Activated T-cell treated with anti-CD3 and anti-CD28 coated beads for 24 hours (primary cell): Measurements from ENCODE around the gene CEBPA.

Source experiments
- DNase-seq: peaks from one replicate; pipeline ENCODE4 v3.0.0-alpha.2; 2020; ENCODE audit warnings: low read depth

Gene CEBPA

DNA sequence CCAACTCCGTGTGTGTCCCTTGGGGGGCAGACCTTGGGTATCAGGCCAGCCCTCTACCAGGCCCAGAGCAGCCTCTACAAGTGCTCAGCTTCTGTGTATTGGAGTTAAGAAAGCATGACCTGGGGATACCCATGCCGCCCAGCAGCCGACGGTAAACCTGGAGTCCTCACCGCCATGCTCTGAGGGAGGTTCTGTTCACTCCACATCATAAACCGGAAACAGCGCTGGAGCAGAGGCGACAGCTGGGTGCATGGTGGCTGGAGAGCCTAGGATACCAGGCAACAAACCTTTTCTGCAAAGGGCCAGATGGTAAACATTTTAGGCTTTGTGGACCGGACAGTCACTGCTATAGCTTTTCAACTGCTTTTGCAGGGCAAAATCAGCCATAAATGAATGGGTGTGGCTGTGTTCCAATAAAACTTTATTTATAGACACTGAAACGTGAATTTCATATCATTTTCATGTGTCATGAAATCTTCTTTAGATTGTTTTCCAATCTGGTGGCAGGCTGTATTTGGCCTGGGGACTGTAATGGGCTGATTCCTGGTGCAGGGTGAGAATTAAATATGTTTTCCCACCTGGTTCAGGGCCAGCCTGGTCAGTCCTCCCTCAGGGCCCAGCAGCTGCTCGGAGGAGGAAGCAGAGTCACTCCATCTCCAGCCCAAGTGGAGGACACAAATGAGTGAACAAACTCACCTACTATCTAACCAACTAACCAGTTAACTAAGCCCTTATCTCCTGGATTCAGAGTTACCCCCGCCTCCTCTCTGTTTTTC is 30.9 kb downstream of the CEBPA start:
- no peak for DNase-seq

DNA sequence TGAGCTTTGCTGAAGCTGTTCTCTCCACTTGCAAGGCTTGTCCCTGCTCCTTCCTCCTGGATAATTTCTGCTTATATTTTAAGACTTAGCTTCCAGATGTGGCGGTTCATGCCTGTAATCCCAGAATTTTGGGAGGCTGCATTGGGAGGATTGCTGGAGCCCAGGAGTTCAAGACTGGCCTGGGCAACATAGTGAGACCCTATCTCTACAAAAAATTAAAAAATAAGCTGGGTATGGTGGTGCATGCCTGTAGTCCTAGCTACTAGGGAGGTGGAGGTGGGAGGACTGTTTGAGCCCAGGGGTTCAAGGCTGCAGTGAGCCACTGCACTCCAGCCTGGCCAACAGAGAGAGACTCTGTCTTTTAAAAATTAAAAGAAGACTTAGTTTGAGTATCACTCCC is 31.6 kb downstream of the CEBPA start:
- no peak for DNase-seq

DNA sequence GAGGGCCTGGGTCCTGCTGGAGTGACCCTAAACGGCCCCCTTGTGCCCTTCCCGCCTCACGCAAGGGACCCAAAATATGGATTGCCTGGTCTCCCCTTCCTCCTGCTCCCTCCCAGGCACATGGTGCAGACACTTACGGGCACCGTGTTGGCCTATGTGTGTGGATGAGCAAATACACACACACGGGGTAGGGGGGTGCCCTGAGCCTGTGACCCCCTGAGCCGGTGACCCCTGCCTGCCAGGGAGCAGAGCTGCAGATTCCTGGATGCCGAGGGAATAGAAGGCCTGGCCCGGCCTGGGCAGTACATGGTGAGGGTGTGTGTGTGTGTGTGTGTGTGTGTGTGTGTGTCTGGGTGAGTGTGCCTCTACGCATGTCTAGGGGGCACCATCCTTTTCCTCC is 33.3 kb downstream of the CEBPA start:
- no peak for DNase-seq

DNA sequence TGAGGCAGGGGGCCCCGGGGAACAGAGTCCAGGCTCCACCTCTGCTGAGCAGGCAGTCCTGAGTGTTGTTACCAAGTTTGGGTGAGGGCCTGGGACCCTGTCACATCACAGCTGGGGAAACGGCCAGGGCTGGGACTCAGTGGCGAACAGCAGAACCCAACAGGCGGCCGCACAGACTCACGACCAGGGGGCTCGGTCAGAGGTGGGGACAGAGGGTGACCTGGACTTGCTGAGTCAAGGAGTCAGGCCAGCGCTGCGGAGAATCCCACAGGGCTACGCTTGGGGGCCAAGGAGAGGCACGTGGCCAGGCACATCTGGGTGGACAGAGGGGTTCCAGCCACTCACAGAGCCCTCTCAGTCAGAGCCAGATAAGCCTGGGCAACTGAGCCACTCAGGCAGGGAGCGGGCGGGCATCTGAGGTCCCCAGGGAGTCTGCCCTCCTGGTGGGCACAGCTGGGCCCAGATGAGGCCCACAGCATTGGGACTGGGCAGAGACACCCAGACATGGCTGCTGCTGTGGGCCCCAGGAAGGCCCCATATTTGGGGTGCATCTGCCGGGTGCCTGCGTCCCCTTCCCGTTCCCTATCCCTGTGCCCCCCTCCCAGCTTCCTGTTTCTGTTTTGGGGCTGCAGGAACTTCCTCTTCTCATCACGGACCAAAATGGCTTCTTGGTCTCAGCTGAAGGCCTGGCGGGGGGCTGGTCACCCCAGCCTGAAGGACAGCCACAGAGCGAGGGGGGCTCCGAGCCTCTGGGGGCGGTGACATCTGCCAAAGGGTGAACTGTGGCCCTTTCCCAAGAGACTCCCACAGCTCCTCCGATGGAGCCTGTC is 34.0 kb downstream of the CEBPA start:
- no peak for DNase-seq

DNA sequence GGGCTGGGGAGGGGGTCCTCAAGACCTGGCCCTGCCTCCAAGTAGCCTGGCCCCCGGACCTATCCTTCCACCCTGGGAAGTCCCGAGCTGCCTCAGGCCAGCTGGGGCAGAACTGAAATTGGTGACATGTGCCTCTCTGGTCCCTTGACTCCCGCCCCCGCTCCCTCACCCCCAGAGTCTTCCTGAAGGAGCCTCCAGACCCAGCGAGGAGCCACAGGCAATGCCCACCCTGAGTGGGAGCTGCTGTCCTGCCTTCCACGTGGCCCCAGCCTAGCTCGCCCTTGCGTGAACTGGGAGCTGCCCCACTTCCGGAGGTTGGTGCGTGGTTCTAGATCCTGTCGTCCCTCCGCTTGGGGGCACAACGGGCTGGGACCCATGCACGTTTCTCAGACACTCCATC is 34.6 kb downstream of the CEBPA start:
- DNase-seq, result no peak

DNA sequence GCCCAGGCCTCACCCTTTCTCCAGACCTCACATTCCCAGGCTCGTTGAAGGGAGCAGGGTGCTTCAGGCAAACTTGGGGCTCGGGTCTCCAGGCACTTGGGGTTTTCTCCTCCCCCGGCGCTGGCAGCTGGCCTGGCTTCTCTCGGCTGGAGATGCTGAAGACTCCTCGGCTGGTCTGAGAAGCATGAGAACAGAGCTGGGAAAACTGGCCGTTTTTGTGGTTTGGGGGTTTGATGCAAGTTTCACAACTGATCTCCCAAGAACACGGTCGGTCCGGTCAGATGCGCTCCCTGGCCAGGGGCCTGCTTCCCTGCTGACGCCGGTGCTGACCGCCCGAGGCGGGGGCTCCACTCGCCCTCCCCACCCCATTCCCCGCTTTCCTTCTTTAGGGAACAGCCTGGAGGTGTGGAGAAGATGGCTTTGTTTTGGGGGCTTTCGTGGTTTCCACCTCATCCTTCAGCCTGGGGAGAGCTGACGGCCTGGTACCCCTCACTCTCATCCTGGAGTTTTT is 35.3 kb downstream of the CEBPA start:
- DNase-seq, result no peak

DNA sequence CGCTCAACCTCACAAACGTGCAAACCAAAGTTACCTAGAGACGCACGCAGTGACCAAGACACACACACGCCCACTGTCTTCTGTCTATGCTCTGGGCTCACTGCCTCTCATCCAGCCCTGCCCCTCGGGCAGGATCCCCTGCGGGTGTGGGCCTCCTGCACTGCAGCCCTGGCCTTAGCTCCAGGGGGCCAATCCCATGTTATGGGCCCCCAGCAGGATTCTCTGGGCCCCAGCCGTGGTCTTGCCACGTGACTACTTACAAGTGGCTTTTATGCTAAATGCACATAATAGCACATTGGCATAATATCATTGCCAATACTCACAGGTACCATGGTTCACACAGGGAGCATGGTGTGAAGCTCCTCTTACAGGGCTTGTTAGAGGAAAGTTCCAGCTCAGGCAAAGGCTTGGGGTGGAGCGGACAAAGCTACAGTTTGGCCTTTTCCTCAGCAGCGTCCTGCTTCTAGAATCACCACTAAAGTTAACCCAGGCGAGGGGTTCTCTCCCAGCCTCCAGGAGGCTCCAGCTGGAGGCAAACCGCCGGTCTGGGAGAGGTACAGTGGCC is 37.4 kb downstream of the CEBPA start:
- no peak for DNase-seq

DNA sequence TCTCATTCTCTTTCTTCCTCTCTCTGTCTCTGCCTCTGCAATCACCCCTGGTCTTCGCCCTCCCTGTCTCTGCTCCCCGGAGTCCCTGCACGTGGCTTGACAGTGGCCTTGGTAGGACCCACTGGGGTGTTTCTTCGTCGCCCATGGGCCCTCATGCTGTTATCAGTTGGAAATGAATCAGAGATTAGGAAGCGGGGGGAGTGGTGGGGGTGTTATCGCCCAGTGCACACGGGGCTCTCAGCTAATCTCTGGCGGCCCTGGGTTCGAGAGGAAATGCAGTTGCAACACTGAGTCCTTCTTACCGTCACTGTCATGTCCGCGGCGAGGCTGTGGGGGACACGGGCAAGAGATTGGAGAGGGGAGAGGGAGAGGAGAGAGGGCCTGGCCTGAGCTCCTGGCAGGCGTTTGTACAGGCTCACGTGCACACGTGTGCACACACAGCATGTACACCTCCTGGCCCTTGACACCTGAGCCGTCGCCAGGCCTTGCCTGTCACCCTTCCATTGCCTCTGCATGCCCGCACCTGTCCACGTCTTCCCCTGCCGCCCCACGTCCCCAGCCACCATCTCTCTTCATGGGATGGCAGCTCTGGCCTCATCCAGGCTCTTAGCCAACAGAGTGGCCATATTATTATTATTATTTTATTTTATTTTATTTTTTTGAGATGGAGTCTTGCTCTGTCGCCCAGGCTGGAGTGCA is 38.9 kb downstream of the CEBPA start:
- no peak for DNase-seq

DNA sequence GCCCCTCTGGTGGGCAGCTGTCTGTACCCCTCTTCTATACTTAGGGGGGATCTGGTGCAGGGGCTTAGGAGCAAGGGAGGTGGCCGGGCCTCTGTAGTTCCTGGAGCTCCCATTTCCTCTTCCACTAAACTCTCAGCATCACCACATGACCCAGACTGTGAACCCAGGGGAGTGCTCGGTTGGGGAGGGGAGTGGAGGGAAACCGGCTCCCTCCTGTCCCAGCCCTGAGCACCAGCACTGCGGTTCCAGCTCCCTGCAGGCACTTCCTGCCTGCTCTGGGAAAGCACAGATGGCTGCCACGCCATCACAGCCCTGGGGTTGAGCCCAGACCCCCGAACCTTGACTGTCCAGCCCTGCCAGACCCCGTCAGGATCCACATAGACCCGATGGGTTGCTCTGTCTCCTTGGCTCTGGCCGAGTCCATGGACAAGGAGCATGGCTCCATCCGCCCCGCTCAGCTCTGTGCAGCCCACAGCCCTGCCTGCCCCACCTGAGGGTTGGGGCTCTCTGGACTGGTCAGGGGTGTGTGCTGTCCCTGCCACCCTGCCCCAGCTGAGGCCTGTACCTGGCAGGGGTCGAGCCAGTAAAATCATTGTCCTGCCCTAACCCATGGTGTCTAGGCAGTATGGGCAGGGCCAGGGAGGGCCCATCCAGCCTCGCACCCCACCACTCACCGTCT is 40.7 kb downstream of the CEBPA start:
- no peak for DNase-seq

DNA sequence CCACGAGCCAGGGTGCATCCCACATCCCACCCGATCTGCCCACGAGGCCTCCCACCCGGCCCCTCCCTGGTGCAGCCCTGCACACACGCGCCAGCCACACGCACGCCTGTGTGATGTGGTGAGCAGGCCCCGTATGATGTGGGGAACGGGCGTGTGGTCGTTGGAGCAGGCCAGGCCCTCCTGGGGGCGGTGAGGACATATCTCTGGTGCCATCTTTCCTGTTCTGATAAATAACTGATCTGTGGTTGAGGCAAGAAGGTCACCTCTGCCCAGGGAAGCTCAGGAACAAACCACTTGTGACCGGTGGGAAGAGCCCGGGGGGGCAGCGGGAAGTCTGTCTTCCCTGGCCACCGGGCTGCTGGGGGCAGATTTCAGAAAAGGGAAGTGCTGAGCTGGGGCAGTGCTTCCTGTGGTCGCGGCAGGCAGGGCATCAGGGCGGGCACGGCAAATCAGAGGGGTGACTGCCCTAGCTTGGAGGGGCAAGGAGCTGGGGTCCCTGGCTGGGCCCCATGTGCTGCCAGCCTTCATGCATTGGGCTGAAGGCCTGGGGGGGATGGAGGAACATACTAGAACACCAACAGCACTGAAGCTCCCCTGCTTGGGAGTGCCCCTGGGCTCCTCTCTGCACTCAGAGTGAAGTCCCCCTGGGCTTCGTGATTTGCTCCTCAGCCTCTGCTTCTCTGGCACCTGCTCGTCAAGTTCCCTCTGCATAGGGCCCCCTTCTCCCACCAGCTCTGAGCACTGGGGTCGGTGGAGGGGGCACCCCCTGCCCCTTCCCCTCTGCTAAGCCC is 41.5 kb downstream of the CEBPA start:
- no peak for DNase-seq

DNA sequence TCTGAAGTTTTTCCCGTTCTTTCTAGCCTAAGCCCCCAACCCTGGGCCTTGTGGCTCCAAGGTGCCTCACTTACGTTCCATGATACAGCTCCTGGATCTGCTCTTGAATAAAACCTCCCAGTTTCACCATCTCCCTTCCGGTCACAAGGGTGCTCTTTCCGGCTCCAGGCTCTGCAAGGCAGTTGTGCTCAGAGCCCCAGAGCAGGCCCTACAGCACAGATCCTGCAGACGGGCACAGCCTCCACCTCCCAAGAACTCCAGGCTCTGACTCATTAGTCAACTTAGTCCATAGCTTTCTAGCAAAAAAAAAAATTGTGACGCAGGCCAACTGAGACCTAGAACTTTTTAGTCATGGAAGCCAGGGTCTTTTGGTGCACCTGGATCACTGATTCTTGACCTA is 42.8 kb downstream of the CEBPA start:
- DNase-seq, result no peak

DNA sequence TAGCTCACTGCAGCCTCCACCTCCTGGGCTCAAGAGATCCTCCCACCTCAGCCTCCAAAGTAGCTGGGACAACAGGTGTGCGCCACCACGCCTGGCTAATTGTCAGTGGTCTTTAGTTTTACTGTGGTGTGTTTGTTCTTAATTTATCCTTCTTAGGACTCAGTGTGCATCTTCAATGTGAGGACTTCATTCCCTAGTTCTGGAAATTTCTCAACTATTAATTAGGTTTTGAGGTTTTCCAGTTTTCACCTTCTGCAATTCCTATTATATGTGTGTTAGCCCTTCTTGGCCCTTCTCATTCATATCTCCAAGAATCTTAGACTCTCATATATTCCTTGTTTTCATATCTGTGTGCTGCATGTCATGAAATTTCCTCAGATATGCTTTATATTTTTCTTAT is 44.5 kb downstream of the CEBPA start:
- DNase-seq, result no peak

DNA sequence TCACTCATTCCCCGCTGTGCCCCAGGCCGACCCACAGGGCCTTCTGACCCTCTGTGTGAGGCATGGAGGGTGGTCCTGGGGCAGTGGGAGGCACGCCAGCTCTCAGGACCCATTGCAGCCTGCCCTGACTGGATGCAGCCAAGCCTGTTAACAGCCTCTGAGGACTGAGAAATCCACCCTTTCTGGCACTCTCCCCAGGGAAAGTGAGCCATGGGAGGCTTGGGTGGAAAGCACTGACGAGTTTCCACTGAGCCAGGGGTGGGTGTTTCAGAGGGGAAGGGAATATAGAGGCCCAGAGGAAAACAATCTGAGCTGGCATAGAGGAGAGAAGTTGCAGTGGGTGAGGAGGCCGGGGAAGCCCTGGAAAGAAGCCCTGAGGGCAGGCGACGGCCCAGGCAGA is 46.1 kb downstream of the CEBPA start:
- DNase-seq, result no peak

DNA sequence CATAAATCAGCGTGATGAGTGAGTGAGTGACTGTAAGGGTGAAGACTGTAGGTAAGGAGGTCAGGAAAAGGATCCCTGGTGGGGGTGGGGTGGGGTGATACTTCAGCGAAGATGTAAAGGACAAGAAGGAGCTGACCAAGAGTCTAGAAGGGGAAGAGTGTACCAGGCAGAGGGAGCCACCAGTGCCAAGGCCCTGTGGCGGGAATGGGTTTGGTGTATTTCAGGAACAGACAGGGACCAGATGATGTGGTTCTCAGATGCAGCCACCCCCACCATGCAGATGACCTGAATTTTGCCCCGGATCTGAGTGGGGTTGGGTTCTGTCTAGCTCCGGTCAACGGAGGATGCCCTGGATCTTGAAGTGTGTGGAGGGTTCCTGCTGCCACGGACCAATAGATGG is 46.6 kb downstream of the CEBPA start:
- DNase-seq, result no peak

DNA sequence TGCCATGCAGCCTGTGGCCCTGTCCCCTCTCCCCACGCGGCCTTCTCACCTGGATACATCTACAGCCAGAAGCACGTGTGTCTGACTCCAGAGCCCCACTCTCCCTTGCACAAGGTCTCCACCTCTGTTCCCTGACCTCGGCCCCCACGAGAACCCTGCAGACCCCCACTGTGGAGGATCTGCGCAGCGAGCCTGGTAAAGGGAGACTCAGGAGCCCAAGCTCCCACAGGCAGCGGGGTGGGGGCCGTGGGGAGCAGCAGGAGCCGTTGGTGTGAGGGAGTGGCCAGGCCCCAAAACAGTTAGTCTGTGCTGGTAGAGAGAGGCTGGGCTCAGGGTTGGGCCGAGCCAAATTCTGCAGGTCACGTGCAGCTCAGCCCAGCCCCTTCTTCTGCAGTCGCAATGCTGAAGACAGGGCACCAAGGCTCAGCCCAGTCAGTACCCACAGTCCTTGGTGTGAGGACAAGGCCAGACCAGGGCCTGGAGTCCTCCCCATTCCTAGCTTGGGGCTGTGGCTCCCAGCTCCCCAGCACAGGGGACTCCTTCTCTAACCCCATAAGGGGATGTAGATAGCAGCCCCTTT is 48.0 kb downstream of the CEBPA start:
- DNase-seq, result no peak

DNA sequence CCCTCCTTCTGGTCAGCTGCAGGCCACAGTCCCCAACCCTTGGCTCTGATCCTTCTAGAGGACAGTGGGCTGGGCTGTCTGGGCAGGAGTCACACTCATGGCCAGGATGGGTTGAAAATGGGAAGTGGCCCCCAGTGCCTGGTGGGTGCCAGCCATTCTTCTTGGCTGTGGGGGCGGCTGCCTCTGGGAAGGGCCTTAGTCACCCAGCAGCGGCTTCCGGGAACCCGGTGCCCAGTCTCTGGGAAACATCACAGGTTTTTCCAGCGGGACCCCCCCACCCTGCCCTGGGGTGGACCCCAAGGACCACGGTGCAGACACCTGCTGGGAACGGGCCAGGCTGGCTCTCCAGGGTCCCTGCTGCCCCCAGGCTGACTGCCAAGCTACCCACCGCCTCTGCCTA is 49.4 kb downstream of the CEBPA start:
- no peak for DNase-seq

DNA sequence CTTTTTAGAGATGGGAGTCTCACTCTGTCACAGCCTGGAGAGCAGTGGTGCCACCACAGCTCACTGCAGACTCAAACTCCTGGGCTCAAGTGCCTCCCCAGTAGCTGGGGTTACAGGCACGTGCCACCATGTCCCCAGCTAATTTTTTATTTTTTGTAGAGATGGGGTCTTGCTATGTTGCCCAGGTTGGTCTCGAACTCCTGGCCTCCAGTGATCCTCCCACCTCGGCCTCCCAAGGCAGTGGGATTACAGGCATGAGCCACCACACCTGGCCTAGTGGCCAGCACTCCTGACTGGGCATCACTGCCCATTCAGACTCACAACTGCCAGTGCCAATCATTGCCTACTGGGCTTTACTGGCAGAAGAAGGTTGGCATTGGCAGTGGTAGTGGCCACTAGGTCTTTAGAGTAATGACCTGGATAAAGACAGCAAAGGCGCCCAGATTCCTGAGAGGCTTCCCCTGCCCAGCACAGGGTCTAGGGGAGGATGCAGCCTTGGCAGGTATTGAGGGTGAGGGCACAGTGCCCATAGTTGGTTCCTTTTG is 49.8 kb downstream of the CEBPA start:
- DNase-seq, result no peak

DNA sequence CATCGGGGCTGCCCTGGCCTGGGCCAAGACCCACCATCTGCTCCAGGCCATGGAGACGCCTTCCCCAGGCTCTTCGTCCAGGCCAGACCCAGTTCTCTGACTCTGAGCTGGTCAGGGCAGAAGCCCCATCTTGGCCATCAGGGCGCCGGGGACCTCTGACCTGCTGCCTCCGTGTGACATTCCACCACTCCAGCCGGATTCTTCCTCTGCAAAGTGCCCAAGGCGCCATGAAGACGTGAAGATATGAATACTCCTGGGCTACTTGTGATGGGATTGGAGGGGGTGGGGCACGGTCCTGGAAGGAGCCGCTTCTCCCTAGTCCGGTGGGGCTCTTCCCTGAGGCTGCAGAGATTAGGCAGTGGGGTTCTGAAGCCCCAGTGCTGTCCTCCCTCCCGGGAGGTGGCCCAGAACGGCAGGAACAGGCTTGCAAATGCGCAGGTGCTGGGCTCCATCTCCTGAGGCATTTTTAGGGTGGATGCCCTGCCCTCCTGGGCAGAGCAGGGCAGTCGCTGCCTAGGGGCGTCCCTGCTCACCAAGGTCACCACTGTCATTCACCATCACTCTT is 50.7 kb downstream of the CEBPA start:
- DNase-seq, result no peak

DNA sequence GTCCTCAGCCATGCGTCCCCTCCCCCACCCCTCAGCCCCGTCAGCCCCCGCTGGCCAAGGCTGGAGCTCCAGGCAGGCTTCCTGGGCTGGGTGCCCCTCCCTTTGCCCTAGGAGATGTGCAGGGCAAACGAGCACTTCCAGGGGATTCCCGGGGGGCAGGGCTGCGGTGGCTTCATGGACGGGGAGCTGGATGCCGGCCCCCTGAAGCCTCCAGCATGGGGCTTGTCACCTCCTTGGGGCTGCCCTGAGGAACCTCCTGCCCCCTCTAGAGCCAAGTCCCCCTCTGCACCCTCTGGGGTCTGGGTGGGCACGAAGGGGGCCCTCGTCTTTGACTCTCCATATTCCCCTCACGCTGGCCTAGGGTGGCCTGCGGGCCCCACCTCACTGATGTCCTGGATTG is 51.3 kb downstream of the CEBPA start:
- no peak for DNase-seq

DNA sequence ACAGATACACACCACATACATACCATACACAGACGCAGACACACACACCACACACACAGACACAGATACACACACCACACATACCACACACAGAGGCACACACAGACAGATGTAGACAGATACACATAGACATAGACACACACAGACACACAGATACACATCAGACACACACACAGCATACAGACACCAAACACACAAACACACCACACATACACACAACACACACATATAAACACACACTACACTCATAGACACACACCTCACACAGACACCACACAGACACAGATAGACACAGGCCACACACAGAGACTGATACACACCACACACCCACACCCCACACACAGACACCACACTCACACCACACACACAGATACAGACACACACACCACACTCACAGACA is 51.8 kb downstream of the CEBPA start:
- no peak for DNase-seq
